ENCODE data around the gene SHANK2. TPM values are rescaled to one million over a fixed set of nuclear protein-coding genes. Genes with fewer than 3 reads are reported as not detected.

SHANK2 gene
- total and polyA plus RNA-seq, 2 of the 4 experiments (the other 2 are of a cell fraction) = 1.6 to 2.2 TPM

DNA sequence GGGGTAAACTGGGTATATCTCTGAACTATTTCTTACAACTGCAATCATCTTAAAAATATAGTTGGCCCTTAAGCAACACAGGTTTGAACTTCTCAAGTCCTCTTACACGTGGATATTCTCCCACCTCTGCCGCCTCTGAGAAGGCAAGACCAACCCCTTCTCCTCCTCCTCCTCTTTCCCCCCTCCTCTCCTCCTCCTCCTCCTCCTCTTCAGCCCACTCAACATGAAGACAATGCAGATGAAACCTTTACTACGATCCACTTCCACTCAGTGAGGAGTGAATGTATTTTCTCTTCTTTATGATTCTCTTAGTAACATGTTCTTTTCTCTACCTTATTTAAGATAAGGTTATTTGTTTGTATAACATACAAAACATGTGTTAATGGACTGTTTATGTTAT is 20.0 kb downstream of the SHANK2 start:
- H2BK5ac ChIP-seq (ENCODE audit: low read depth, low read length, poor library complexity, severe bottlenecking) = no peak overlapping the region
- intact Hi-C loops (cut with micrococcal nuclease) (no loop called here), in situ Hi-C loops (cut with MboI; ENCODE audit: low sequenced_read_pairs) (no loop called here), dilution Hi-C loops (cut with HindIII; ENCODE audit: low sequenced_read_pairs, unreplicated experiment) (no loop called here)
- ATAC-seq (ENCODE audit: low read depth) = no peak
- no peaks in the 10 kb centered on the region for H3K27me3 ChIP-seq (ENCODE audit: control insufficient read depth, insufficient read depth, low read length)
- no peak overlapping the region for H2AFZ ChIP-seq (replicated peaks; ENCODE audit: low read length, poor library complexity)
- 0 out of 2 replicates have a peak, but pooled peaks cover 2% of the 10 kb centered on the region for H3K36me3 ChIP-seq (ENCODE audit: control insufficient read depth, insufficient read depth, low read length)
- no peak overlapping the region for H4K5ac ChIP-seq (ENCODE audit: low read depth, low read length)
- no peak overlapping the region for H2AK9ac ChIP-seq (replicated peaks; ENCODE audit: low read depth, low read length, poor library complexity)
- 13% methylated on average over 1 of the region's 3 CpGs; no CpG with 5 or more reads in 1 of the 2 experiments for WGBS, 2 experiments (ENCODE audit: extremely low coverage in 2 of 2, insufficient read length in 1 of 2)
- H2AK5ac ChIP-seq (ENCODE audit: low read depth, low read length) = no peak overlapping the region
- no peak overlapping the region for H4K8ac ChIP-seq (ENCODE audit: low read depth in 2 of 2, low read length in 2 of 2)
- H3K27ac ChIP-seq (ENCODE audit: insufficient read depth, low read length) = no peak overlapping the region
- H3K4me2 ChIP-seq (ENCODE audit: low read depth, low read length) = no peak overlapping the region
- no peak overlapping the region for H2BK120ac ChIP-seq (ENCODE audit: low read depth, low read length)
- TF ChIP-seq CHD1 (IDR thresholded peaks at IDR 0.05; ENCODE audit: low read depth, low read length) (no peak), SMC3 (IDR thresholded peaks at IDR 0.05; ENCODE audit: low read depth, low read length) (no peak), BHLHE40 (IDR thresholded peaks at IDR 0.05; ENCODE audit: low read depth, low read length) (no peak), CEBPB (IDR thresholded peaks at IDR 0.05; ENCODE audit: low read depth, low read length) (no peak), FOS (IDR thresholded peaks at IDR 0.05; ENCODE audit: low read depth, low read length) (no peak), MAZ (IDR thresholded peaks at IDR 0.05; ENCODE audit: borderline replicate concordance, low read depth, low read length) (no peak), USF2 (IDR thresholded peaks at IDR 0.05; ENCODE audit: low read depth, low read length) (no peak), RCOR1 (IDR thresholded peaks at IDR 0.05; ENCODE audit: insufficient replicate concordance, low read length) (no peak), RFX5 (IDR thresholded peaks at IDR 0.05; ENCODE audit: low read depth, low read length) (no peak), POLR2A (IDR thresholded peaks at IDR 0.05; ENCODE audit: low read depth, low read length) (no peak), RAD21 (IDR thresholded peaks at IDR 0.05; ENCODE audit: low read length) (no peak), ELK1 (IDR thresholded peaks at IDR 0.05; ENCODE audit: borderline replicate concordance, low read depth, low read length) (no peak)
- H4K91ac ChIP-seq (ENCODE audit: insufficient read depth, low read depth, low read length) = no peak overlapping the region
- H4K20me1 ChIP-seq (ENCODE audit: insufficient read depth, low read length) = no peaks in the 10 kb centered on the region; the same call in 1 of the 2 replicates
- H3K4ac ChIP-seq (ENCODE audit: low read depth, low read length) = no peak overlapping the region
- H3K18ac ChIP-seq (ENCODE audit: low read depth, low read length) = no peak overlapping the region; the same call in 1 of the 2 replicates
- CTCF ChIA-PET = interaction anchor here (0.7 kb wide), 1 partner anchor 14 kb away, joined by 3 read pairs; no protein-coding TSS in a partner anchor
- no peak overlapping the region for H3K14ac ChIP-seq (replicated peaks; ENCODE audit: low read depth, low read length)
- H3K9me1 ChIP-seq (ENCODE audit: insufficient read depth, low read length) = peaks cover 3% of the 10 kb centered on the region; the same call in 1 of the 2 replicates
- no peak overlapping the region for H3K56ac ChIP-seq (ENCODE audit: extremely low read depth, insufficient read depth, low read length)
- no peak overlapping the region for H3K23ac ChIP-seq (ENCODE audit: low read depth, low read length)
- no peaks in the 10 kb centered on the region; the same call in 1 of the 2 replicates for H3K4me1 ChIP-seq (ENCODE audit: control insufficient read depth, insufficient read depth, low read length)
- no peak overlapping the region for H3K9ac ChIP-seq (ENCODE audit: low read depth, low read length)
- no peak overlapping the region for H3K4me3 ChIP-seq (ENCODE audit: insufficient read depth, low read depth, low read length)
- H3K9me3 ChIP-seq (ENCODE audit: control insufficient read depth, insufficient read depth, low read length) = no peaks in the 10 kb centered on the region; the same call in 1 of the 2 replicates
- DNase-seq = no peak
- no peak overlapping the region for H2BK15ac ChIP-seq (ENCODE audit: low read depth, low read length)
- no peak overlapping the region for H2BK20ac ChIP-seq (ENCODE audit: low read depth, low read length)
- no TSS peak for BruUV-seq (replicated peaks)
- POLR2A ChIA-PET (ENCODE audit: unreplicated experiment) = no interaction called here
- peaks cover 0 to 3% of the 10 kb centered on the region in 2 experiments; a peak in 2 of 4 replicates for H3K79me1 ChIP-seq (ENCODE audit: low read depth in 1 of 2, low read length in 2 of 2)
